ENCODE results near the gene EIF3D. TPM values are rescaled to one million over a fixed set of nuclear protein-coding genes. Genes with fewer than 3 reads are reported as not detected.

Gene EIF3D
- total RNA-seq, 1 experiment from 2014 or later = 151 TPM

DNA sequence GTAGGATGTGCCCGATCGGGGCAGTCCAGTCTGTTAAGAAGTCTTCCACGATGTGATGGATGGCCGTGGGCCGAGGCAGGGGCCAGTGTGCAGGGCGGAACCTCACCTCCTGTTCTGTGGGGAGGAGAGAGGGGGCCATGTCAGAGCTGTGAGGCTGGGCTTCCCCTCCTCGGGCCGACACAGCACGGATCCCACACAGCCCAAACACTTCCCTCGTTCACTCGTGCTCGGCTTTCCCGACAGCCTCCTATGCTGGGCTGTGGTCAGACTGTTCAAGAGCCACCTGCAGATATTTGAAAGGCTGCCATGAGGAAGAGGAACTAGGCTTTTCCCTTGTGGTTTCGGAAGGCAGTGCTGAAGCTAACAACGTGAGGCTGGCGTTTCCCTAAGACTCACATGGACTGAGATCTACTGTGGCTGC, 35.3 kb downstream of the EIF3D start:
- no TSS peak for BruUV-seq (replicated peaks)

DNA sequence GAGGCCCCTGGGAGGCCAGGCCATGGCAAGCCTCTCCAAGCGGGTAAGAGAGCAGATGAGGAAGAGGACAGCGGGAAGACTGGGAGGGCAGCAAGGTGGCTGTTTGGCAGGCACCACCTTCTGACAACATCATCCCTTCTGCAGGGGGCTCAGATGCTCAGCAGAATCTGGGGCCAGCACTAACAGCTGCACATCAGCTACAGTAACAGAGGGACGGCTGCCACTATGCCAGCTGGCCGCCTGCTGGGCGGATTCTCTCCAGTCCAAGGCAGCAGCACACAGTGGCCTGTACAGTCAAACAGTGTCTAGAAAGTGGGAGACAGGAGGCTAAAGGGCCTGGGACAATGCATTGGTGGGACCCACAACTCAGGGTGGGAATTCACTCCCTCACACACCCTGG, 36.9 kb downstream of the EIF3D start:
- Histone ChIP-seq H3K4me1 (ENCODE audit: control insufficient read depth, insufficient read depth, low read length) (no peaks in the 10 kb centered on the region), H3K4me3 (ENCODE audit: low read depth in 2 of 2, low read length in 2 of 2) (no peak overlapping the region), H3K27me3 (ENCODE audit: control insufficient read depth, insufficient read depth, low read length) (no peaks in the 10 kb centered on the region), H3K36me3 (ENCODE audit: control insufficient read depth, insufficient read depth, low read length) (no peaks in the 10 kb centered on the region), H3K9me3 (ENCODE audit: control insufficient read depth, insufficient read depth, low read depth, low read length) (no peaks in the 10 kb centered on the region; the same call in 1 of the 2 replicates), H3K27ac (ENCODE audit: low read length) (no peak overlapping the region)
- intact Hi-C loops (cut with micrococcal nuclease; ENCODE audit: unreplicated experiment) = no loop called here
- no peak for ATAC-seq
- TF ChIP-seq, protein P1, sequence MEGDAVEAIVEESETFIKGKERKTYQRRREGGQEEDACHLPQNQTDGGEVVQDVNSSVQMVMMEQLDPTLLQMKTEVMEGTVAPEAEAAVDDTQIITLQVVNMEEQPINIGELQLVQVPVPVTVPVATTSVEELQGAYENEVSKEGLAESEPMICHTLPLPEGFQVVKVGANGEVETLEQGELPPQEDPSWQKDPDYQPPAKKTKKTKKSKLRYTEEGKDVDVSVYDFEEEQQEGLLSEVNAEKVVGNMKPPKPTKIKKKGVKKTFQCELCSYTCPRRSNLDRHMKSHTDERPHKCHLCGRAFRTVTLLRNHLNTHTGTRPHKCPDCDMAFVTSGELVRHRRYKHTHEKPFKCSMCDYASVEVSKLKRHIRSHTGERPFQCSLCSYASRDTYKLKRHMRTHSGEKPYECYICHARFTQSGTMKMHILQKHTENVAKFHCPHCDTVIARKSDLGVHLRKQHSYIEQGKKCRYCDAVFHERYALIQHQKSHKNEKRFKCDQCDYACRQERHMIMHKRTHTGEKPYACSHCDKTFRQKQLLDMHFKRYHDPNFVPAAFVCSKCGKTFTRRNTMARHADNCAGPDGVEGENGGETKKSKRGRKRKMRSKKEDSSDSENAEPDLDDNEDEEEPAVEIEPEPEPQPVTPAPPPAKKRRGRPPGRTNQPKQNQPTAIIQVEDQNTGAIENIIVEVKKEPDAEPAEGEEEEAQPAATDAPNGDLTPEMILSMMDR (IDR thresholded peaks at IDR 0.05) = no peak
- TF ChIP-seq SIN3A (IDR thresholded peaks at IDR 0.05; ENCODE audit: borderline replicate concordance, insufficient read depth, low read depth, low read length) = no peak
- TF ChIP-seq, protein P2, sequence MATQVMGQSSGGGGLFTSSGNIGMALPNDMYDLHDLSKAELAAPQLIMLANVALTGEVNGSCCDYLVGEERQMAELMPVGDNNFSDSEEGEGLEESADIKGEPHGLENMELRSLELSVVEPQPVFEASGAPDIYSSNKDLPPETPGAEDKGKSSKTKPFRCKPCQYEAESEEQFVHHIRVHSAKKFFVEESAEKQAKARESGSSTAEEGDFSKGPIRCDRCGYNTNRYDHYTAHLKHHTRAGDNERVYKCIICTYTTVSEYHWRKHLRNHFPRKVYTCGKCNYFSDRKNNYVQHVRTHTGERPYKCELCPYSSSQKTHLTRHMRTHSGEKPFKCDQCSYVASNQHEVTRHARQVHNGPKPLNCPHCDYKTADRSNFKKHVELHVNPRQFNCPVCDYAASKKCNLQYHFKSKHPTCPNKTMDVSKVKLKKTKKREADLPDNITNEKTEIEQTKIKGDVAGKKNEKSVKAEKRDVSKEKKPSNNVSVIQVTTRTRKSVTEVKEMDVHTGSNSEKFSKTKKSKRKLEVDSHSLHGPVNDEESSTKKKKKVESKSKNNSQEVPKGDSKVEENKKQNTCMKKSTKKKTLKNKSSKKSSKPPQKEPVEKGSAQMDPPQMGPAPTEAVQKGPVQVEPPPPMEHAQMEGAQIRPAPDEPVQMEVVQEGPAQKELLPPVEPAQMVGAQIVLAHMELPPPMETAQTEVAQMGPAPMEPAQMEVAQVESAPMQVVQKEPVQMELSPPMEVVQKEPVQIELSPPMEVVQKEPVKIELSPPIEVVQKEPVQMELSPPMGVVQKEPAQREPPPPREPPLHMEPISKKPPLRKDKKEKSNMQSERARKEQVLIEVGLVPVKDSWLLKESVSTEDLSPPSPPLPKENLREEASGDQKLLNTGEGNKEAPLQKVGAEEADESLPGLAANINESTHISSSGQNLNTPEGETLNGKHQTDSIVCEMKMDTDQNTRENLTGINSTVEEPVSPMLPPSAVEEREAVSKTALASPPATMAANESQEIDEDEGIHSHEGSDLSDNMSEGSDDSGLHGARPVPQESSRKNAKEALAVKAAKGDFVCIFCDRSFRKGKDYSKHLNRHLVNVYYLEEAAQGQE (IDR thresholded peaks at IDR 0.05; ENCODE audit: insufficient read depth in 1 of 2, low read depth in 2 of 2, low read length in 1 of 2) = no peak
- CTCF ChIA-PET = no interaction called here
- POLR2A ChIA-PET = no interaction called here
- in situ Hi-C loops (cut with HindIII; ENCODE audit: low pct_unique_long_range_greater_than_20kb, low sequenced_read_pairs) = no loop called here
- BruUV-seq (replicated peaks) = no TSS peak
- DNase-seq (ENCODE audit: low read depth, low spot score) = no peak

More for the DNA sequence above, 35.3 kb downstream of the EIF3D start:
- no peak overlapping the region for H3K27ac ChIP-seq (ENCODE audit: low read length)
- H3K4me3 ChIP-seq (ENCODE audit: low read depth in 2 of 2, low read length in 2 of 2) = no peak overlapping the region
- intact Hi-C loops (cut with micrococcal nuclease; ENCODE audit: unreplicated experiment) (no loop called here), in situ Hi-C loops (cut with HindIII; ENCODE audit: low pct_unique_long_range_greater_than_20kb, low sequenced_read_pairs) (no loop called here)
- ChIA-PET POLR2A (no interaction called here), CTCF (no interaction called here)
- TF ChIP-seq POLR2AphosphoS5 (IDR thresholded peaks at IDR 0.05; ENCODE audit: low read depth, low read length) (no peak), SIN3A (IDR thresholded peaks at IDR 0.05; ENCODE audit: borderline replicate concordance, insufficient read depth, low read depth, low read length) (no peak)
- no peaks in the 10 kb centered on the region for H3K9me3 ChIP-seq (ENCODE audit: control insufficient read depth, insufficient read depth, low read depth, low read length)
- no peaks in the 10 kb centered on the region for H3K4me1 ChIP-seq (ENCODE audit: control insufficient read depth, insufficient read depth, low read length)
- DNase-seq (ENCODE audit: low read depth, low spot score) (no peak), ATAC-seq (no peak; the same call in 1 of the 2 replicates)
- no peaks in the 10 kb centered on the region for H3K36me3 ChIP-seq (ENCODE audit: control insufficient read depth, insufficient read depth, low read length)
- no peaks in the 10 kb centered on the region for H3K27me3 ChIP-seq (ENCODE audit: control insufficient read depth, insufficient read depth, low read length)

DNA sequence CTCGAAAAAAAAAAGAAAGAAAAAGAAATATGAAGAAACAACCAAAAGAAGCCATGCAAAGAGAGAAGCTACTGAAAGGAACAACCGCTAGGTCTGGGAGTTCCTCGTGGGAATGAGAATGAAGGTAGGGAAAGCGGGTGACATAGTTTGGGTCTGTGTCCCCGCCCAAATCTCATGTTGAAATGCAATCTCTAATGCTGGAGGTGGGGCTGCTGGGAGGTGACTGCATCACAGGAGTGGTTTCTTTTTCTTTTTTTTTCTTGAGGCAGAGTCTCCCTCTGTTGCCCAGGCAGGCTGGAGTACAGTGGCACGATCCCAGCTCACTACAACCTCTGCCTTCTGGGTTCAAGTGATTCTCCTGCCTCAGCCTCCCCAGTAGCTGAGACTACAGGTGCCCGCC, 37.8 kb downstream of the EIF3D start:
- BruUV-seq (replicated peaks) = no TSS peak

More for the DNA sequence above, 37.8 kb downstream of the EIF3D start:
- H3K4me1 ChIP-seq (ENCODE audit: control insufficient read depth, insufficient read depth, low read length) = no peaks in the 10 kb centered on the region
- no peak for ATAC-seq
- no peaks in the 10 kb centered on the region for H3K27me3 ChIP-seq (ENCODE audit: control insufficient read depth, insufficient read depth, low read length)
- H3K4me3 ChIP-seq (ENCODE audit: low read depth in 2 of 2, low read length in 2 of 2) = no peak overlapping the region
- DNase-seq (ENCODE audit: low read depth, low spot score) = no peak
- intact Hi-C loops (cut with micrococcal nuclease; ENCODE audit: unreplicated experiment) = no loop called here
- no peak overlapping the region for H3K27ac ChIP-seq (ENCODE audit: low read length)
- POLR2A ChIA-PET = interaction anchor here (0.7 kb wide), 1 partner anchor 115 kb away, joined by 3 read pairs; no protein-coding TSS in a partner anchor
- H3K9me3 ChIP-seq (ENCODE audit: control insufficient read depth, insufficient read depth, low read depth, low read length) = peaks cover 4% of the 10 kb centered on the region
- TF ChIP-seq, protein P1 (IDR thresholded peaks at IDR 0.05) = no peak
- no peak for TF ChIP-seq POLR2AphosphoS5 (IDR thresholded peaks at IDR 0.05; ENCODE audit: low read depth, low read length)
- TF ChIP-seq, protein P2 (IDR thresholded peaks at IDR 0.05; ENCODE audit: insufficient read depth in 1 of 2, low read depth in 2 of 2, low read length in 1 of 2) = no peak
- no peak for TF ChIP-seq SIN3A (IDR thresholded peaks at IDR 0.05; ENCODE audit: borderline replicate concordance, insufficient read depth, low read depth, low read length)
- no peak for TF ChIP-seq TCF7L2 (IDR thresholded peaks at IDR 0.05; ENCODE audit: low read depth, low read length)
- H3K36me3 ChIP-seq (ENCODE audit: control insufficient read depth, insufficient read depth, low read length) = no peaks in the 10 kb centered on the region
- CTCF ChIA-PET = interaction anchor here (0.6 kb wide), 1 partner anchor 221 kb away, joined by 3 read pairs; no protein-coding TSS in a partner anchor
- in situ Hi-C loops (cut with HindIII; ENCODE audit: low pct_unique_long_range_greater_than_20kb, low sequenced_read_pairs) = no loop called here

Measured in Panc1 (cell line).